Gastroesophageal sphincter (tissue), 4 donors: ENCODE results near the gene RPLP1. TPM values are rescaled to one million over a fixed set of nuclear protein-coding genes. Genes with fewer than 3 reads are reported as not detected.

Experiments
- ATAC-seq: fragments of 150-250 bp; one replicate; pipeline ENCODE4 v1.9.1; 2016; ENCODE audit warnings: mild to moderate bottlenecking, moderate library complexity
- H3K27ac ChIP-seq, 4 donors: fragments of 200-600 bp; sonication (generic) in 3 of 4; 1 replicate in 3 of 4; 2 replicates in 1 of 4; pipeline ENCODE4 v1.5.1; 2016 to 2019
- H3K27me3 ChIP-seq: fragments of 200-600 bp; sonication (generic); one replicate; pipeline ENCODE4 v1.5.1; 2019
- H3K36me3 ChIP-seq, 2 donors: fragments of 200-600 bp; sonication (generic); one replicate each; pipeline ENCODE4 v1.5.1; 2019; ENCODE audit warnings: control low read depth in 1 of 2
- H3K4me1 ChIP-seq, 3 donors: fragments of 200-600 bp; sonication (generic); 1 replicate in 2 of 3; 2 replicates in 1 of 3; pipeline ENCODE4 v1.5.1; 2016 to 2019; ENCODE audit warnings: control low read depth in 2 of 3
- H3K4me3 ChIP-seq, 2 donors: fragments of 200-600 bp; sonication (generic); one replicate each; pipeline ENCODE4 v1.5.1; 2019; ENCODE audit warnings: mild to moderate bottlenecking in 1 of 2, moderate library complexity in 1 of 2
- H3K9me3 ChIP-seq, 3 donors: fragments of 200-600 bp; sonication (generic); one replicate each; pipeline ENCODE4 v1.5.1; 2017 to 2019; ENCODE audit warnings: control low read depth in 2 of 3
- CTCF ChIP-seq, 4 experiments: fragments of 200-600 bp in 2 of 4; fragments of 450-650 bp in 2 of 4; sonication (generic) in 1 of 4; IDR thresholded peaks; one replicate each; pipeline ENCODE4 v1.5.1; 2017 to 2019; ENCODE audit warnings: antibody characterized with exemption in 4 of 4, mild to moderate bottlenecking in 2 of 4, moderate library complexity in 2 of 4
- EP300 ChIP-seq: sonication (generic); formaldehyde crosslinking; IDR thresholded peaks from one replicate; pipeline ENCODE4 v1.6.1; 2017; ENCODE audit warnings: antibody characterized with exemption, mild to moderate bottlenecking
- POLR2A ChIP-seq, 2 donors: fragments of 450-650 bp; IDR thresholded peaks; one replicate each; pipeline ENCODE4 v1.6.1; 2017; ENCODE audit warnings: antibody characterized with exemption in 2 of 2, mild to moderate bottlenecking in 2 of 2, moderate library complexity in 1 of 2
- POLR2AphosphoS5 ChIP-seq: sonication (generic); formaldehyde crosslinking; IDR thresholded peaks from one replicate; pipeline ENCODE4 v1.6.1; 2017; ENCODE audit warnings: antibody characterized with exemption
- WGBS, 2 donors: methylation state at CpG; one replicate each; pipeline ENCODE4 v1.1.5; 2018; ENCODE audit warnings: low coverage in 1 of 2; 5-methylcytosine and 5-hydroxymethylcytosine counted together
- small RNA-seq, 4 donors: library from RNA; depleted of rRNA; stranded (forward); fragments of <200 nt; gene quantifications; one replicate each; pipeline ENCODE3, GENCODE V24; 2016
- total RNA-seq, 4 donors: library from RNA; depleted of rRNA; stranded (reverse); fragments of >200 nt; gene quantifications; one replicate each; pipeline ENCODE4 v1.1.0, GENCODE V29; 2016

RPLP1 gene
- total RNA-seq, 4 donors from 2014 or later = 337 to 657 (median 426) TPM

- Histone ChIP-seq H3K9me3 (no peaks in the 10 kb centered on the region), H3K4me3 (no peak overlapping the region), H3K36me3 (no peaks in the 10 kb centered on the region), H3K27me3 (no peaks in the 10 kb centered on the region), H3K4me1 (peaks cover 0 to 13% (median 0%) of the 10 kb centered on the region in 3 donors), H3K27ac (no peak overlapping the region)
- ATAC-seq = no peak
- WGBS, 2 donors = 92 to 100% methylated on average over 2 to 8 of the region's 8 CpGs
- TF ChIP-seq POLR2A (IDR thresholded peaks at IDR 0.05) = no peak
Observed at GRCh38 chr15:69501456-69501855, 48.8 kb downstream of the RPLP1 start.

GRCh38 chr15:69502470-69503045 is 49.9 kb downstream of the RPLP1 start:
- 50 to 54% methylated on average over 2 of the region's 10 CpGs for WGBS, 2 donors

DNA sequence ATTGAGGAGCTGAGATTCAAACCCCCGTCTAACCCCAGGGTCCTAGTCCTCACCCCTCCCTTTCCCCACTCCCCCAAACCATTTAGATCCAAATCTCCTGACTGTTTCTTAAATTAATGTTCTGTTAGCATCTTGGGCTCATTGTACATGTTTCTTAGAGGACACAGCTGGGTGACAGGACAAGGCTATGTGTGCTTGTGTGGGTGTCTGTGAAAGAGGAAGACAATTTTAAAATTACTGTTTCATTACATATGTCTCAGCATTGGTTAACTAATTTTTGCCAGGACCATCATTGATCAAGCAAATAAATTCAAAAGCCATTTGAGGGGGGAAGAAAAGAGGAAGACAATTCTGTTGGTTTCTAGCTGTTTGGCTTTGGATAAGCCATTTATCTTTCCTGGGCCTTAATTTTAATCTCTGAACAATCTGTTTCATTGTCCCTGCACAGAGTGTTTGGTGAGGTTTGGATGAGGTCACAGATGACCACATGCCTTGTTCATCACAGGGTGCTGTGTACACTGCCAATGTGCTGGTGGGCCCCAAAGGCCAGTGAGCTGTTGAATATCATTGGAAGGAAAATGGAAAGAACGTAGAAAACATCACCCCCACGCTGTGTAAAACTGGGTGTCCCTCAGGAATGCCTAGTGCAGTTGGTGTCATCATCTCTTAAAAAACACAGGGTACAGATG is 51.9 kb downstream of the RPLP1 start:
- WGBS, 2 donors = 72% methylated on average over 3 of the region's 3 CpGs; no CpG with 5 or more reads in 1 of the 2 donors
- Histone ChIP-seq H3K27me3 (peaks cover 3% of the 10 kb centered on the region), H3K4me3 (no peak overlapping the region), H3K36me3 (no peaks in the 10 kb centered on the region), H3K27ac (peak overlapping the region in 1 of 4 donors; percentile 30), H3K9me3 (no peaks in the 10 kb centered on the region), H3K4me1 (peaks cover 0 to 12% (median 0%) of the 10 kb centered on the region in 3 donors)
- no peak for ATAC-seq
- TF ChIP-seq CTCF (IDR thresholded peaks at IDR 0.05) (no peak), EP300 (no peak), POLR2AphosphoS5 (no peak), POLR2A (IDR thresholded peaks at IDR 0.05) (no peak)

More at GRCh38 chr15:69502470-69503045, 49.9 kb downstream of the RPLP1 start:
- H3K36me3 ChIP-seq = no peaks in the 10 kb centered on the region
- peaks cover 0 to 13% (median 0%) of the 10 kb centered on the region in 3 donors for H3K4me1 ChIP-seq
- TF ChIP-seq POLR2AphosphoS5 (no peak), EP300 (no peak), POLR2A (IDR thresholded peaks at IDR 0.05) (no peak), CTCF (IDR thresholded peaks at IDR 0.05) (no peak)
- H3K27ac ChIP-seq = no peak overlapping the region
- no peak overlapping the region for H3K4me3 ChIP-seq
- no peak for ATAC-seq
- H3K27me3 ChIP-seq = no peaks in the 10 kb centered on the region
- no peaks in the 10 kb centered on the region for H3K9me3 ChIP-seq

Small RNA genes lying within 50 kb of the gene (small RNA-seq; reads per million reads assigned to genes)
- gene RF00012 = 0 reads per million in 4 donors

Other genes starting within 250 kb of the RPLP1 start
- 1 to 10 TPM in 2 of 4 donors, under 1 TPM in 2; 0.27 to 2.6 (median 1.4) TPM for gene PAQR5, start 153.9 kb upstream of the RPLP1 start, total RNA-seq
- gene KIF23, start 38.5 kb upstream of the RPLP1 start, total RNA-seq = 1 to 10 TPM; 1.1 to 8.6 (median 4.7) TPM